CD14-positive monocyte (primary cell): Measurements from ENCODE around the gene CCDC170. TPM values are rescaled to one million over a fixed set of nuclear protein-coding genes. Genes with fewer than 3 reads are reported as not detected.

Experiments used
- DNase-seq, 3 donors: peaks; one replicate each; pipeline ENCODE4 v3.0.0-alpha.2; 2011 to 2022
- H2AFZ ChIP-seq: 2 replicates; pipeline ENCODE4 v1.6.0; 2012; ENCODE audit warnings: mild to moderate bottlenecking, low read depth, low read length, inconsistent platforms; ENCODE audit not compliant: insufficient read depth, poor library complexity, severe bottlenecking
- H3K27ac ChIP-seq, 2 donors: 1 replicate in 1 of 2; 2 replicates in 1 of 2; pipeline ENCODE4 v1.5.1; 2012 to 2013; ENCODE audit warnings: low read length in 2 of 2, control low read depth in 1 of 2, inconsistent platforms in 1 of 2, low read depth in 1 of 2, mild to moderate bottlenecking in 1 of 2
- H3K27me3 ChIP-seq, 2 donors: one replicate each; pipeline versions ENCODE4 v1.6.0 to v1.6.1; 2011 to 2013; ENCODE audit warnings: low read length in 2 of 2; ENCODE audit not compliant: control insufficient read depth in 2 of 2, insufficient read depth in 2 of 2
- H3K36me3 ChIP-seq, 2 donors: replicated peaks in 1 of 2; 1 replicate in 1 of 2; 2 replicates in 1 of 2; pipeline versions ENCODE4 v1.5.1 to v1.6.1; 2012 to 2013; ENCODE audit warnings: low read length in 2 of 2, control low read depth in 1 of 2, inconsistent platforms in 1 of 2, mild to moderate bottlenecking in 1 of 2; ENCODE audit not compliant: insufficient read depth in 2 of 2, control insufficient read depth in 1 of 2
- H3K4me1 ChIP-seq, 2 donors: 1 replicate in 1 of 2; 2 replicates in 1 of 2; pipeline versions ENCODE4 v1.5.1 to v1.6.1; 2012 to 2013; ENCODE audit warnings: low read length in 2 of 2, control low read depth in 1 of 2, inconsistent platforms in 1 of 2, mild to moderate bottlenecking in 1 of 2, moderate library complexity in 1 of 2; ENCODE audit not compliant: insufficient read depth in 2 of 2, control insufficient read depth in 1 of 2
- H3K4me2 ChIP-seq: replicated peaks from 2 replicates; pipeline ENCODE3; 2012; ENCODE audit warnings: low read length, moderate library complexity, mild to moderate bottlenecking; ENCODE audit not compliant: poor library complexity, severe bottlenecking; ENCODE audit errors: extremely low read depth
- H3K4me3 ChIP-seq, 3 experiments: fragments of 200-600 bp in 1 of 3; sonication (generic) in 1 of 3; replicated peaks in 1 of 3; 1 replicate in 2 of 3; 2 replicates in 1 of 3; pipeline ENCODE4 v1.5.1; 2011 to 2013; ENCODE audit warnings: low read length in 3 of 3, mild to moderate bottlenecking in 3 of 3, control low read depth in 2 of 3, low read depth in 2 of 3, inconsistent platforms in 1 of 3, moderate library complexity in 1 of 3
- H3K79me2 ChIP-seq: 2 replicates; pipeline ENCODE4 v1.6.0; 2012; ENCODE audit warnings: mild to moderate bottlenecking, control low read depth, inconsistent platforms, low read length, moderate library complexity; ENCODE audit not compliant: insufficient read depth
- H3K9ac ChIP-seq: 2 replicates; pipeline ENCODE4 v1.6.0; 2017; ENCODE audit warnings: low read length, mild to moderate bottlenecking; ENCODE audit not compliant: insufficient read depth, poor library complexity, severe bottlenecking
- H3K9me3 ChIP-seq, 2 donors: replicated peaks in 1 of 2; 1 replicate in 1 of 2; 2 replicates in 1 of 2; pipeline versions ENCODE4 v1.5.1 to v1.6.1; 2012 to 2013; ENCODE audit warnings: low read length in 2 of 2, control low read depth in 1 of 2; ENCODE audit not compliant: control insufficient read depth in 1 of 2, insufficient read depth in 1 of 2
- H4K20me1 ChIP-seq: 2 replicates; pipeline ENCODE4 v1.6.0; 2012; ENCODE audit warnings: mild to moderate bottlenecking, low read length, control low read depth, moderate library complexity; ENCODE audit not compliant: insufficient read depth
- H3K27ac Mint-ChIP-seq, 7 donors: one replicate each; pipeline ENCODE4 v1.8.0; 2020; ENCODE audit warnings: mild to moderate bottlenecking in 7 of 7, mixed read lengths in 7 of 7, moderate library complexity in 6 of 7, inconsistent platforms in 2 of 7
- H3K27me3 Mint-ChIP-seq, 3 donors: one replicate each; pipeline ENCODE4 v1.8.0; 2021 to 2022; ENCODE audit warnings: low read depth in 3 of 3, mild to moderate bottlenecking in 3 of 3, mixed read lengths in 3 of 3, moderate library complexity in 3 of 3, inconsistent platforms in 1 of 3
- H3K36me3 Mint-ChIP-seq, 2 donors: one replicate each; pipeline ENCODE4 v1.8.0; 2020; ENCODE audit warnings: mixed read lengths in 2 of 2, inconsistent platforms in 1 of 2, mild to moderate bottlenecking in 1 of 2
- H3K4me1 Mint-ChIP-seq: one replicate; pipeline ENCODE4 v1.8.0; 2020; ENCODE audit warnings: mild to moderate bottlenecking, mixed read lengths
- H3K4me3 Mint-ChIP-seq, 2 donors: one replicate each; pipeline ENCODE4 v1.8.0; 2020; ENCODE audit warnings: mild to moderate bottlenecking in 2 of 2, mixed read lengths in 2 of 2, moderate library complexity in 1 of 2
- H3K9me3 Mint-ChIP-seq, 7 donors: one replicate each; pipeline ENCODE4 v1.8.0; 2020 to 2022; ENCODE audit warnings: mixed read lengths in 7 of 7, mild to moderate bottlenecking in 6 of 7, moderate library complexity in 6 of 7, inconsistent platforms in 2 of 7
- CTCF ChIP-seq: fragments of 200-600 bp; IDR thresholded peaks from one replicate; pipeline ENCODE4 v1.8.0; 2022; ENCODE audit warnings: antibody characterized with exemption, mild to moderate bottlenecking
- WGBS: methylation state at CpG from one replicate; pipeline ENCODE4 v1.1.5; 2013; ENCODE audit warnings: missing lambda C conversion rate; ENCODE audit not compliant: insufficient coverage; 5-methylcytosine and 5-hydroxymethylcytosine counted together
- intact Hi-C, 2 donors: fragments of 100-400 bp; cut with micrococcal nuclease; formaldehyde crosslinking; loops; one replicate each; pipeline versions ENCODE4 v1.15.0 to v1.15.1; 2023
- polyA plus RNA-seq, 3 donors: library from polyadenylated mRNA; depleted of rRNA in 1 of 3; unstranded in 2 of 3; stranded (reverse) in 1 of 3; fragments of 300-500 nt in 2 of 3; fragments of >200 nt in 1 of 3; fragmentation: Illumina TruSeq in 2 of 3; gene quantifications; 1 replicate in 2 of 3; 2 replicates in 1 of 3; pipeline ENCODE4 v1.2.3, GENCODE V29; 2012 to 2021

CCDC170 gene
- polyA plus RNA-seq, 3 donors, result 4.2 to 7.0 (median 6.3) TPM

- Mint-ChIP-seq H3K36me3 (no peaks in the 10 kb centered on the region), H3K27ac (peak overlapping the region in 1 of 7 donors; percentile 1), H3K4me1 (peaks cover 23% of the 10 kb centered on the region), H3K4me3 (no peak overlapping the region), H3K9me3 (no peaks in the 10 kb centered on the region), H3K27me3 (peaks cover 0 to 6% (median 5%) of the 10 kb centered on the region in 3 donors)
- intact Hi-C loops, result loop anchor here in 1 of 2 donors (5.0 kb wide), 1 partner anchor 39 kb away; the partner anchor contains the start of gene RMND1
- peaks cover 8% of the 10 kb centered on the region for H3K79me2 ChIP-seq
- no peak overlapping the region for H3K4me3 ChIP-seq
- H3K9me3 ChIP-seq, result no peaks in the 10 kb centered on the region
- no peak overlapping the region for H3K27ac ChIP-seq
- TF ChIP-seq CTCF, result no peak
- no peaks in the 10 kb centered on the region for H3K27me3 ChIP-seq
- peaks cover 21 to 25% of the 10 kb centered on the region in 2 donors for H3K4me1 ChIP-seq
- H2AFZ ChIP-seq, result no peak overlapping the region
- no peaks in the 10 kb centered on the region for H3K36me3 ChIP-seq
- WGBS, result 83% methylated on average over 3 of the region's 7 CpGs
- no peak overlapping the region for H3K9ac ChIP-seq
- no peak for DNase-seq
- no peaks in the 10 kb centered on the region for H4K20me1 ChIP-seq
- H3K4me2 ChIP-seq, result no peak overlapping the region
Observed at GRCh38 chr6:151490996-151491395, 2.8 kb upstream of the CCDC170 start.

- Histone ChIP-seq H3K9me3 (no peaks in the 10 kb centered on the region), H4K20me1 (no peaks in the 10 kb centered on the region), H3K27me3 (no peaks in the 10 kb centered on the region), H3K4me1 (peaks cover 40 to 48% of the 10 kb centered on the region in 2 donors), H3K79me2 (peaks cover 11% of the 10 kb centered on the region), H3K27ac (peak overlapping the region; percentile 91 to 95), H3K4me3 (peak overlapping the region; percentile 87 to 91 (median 88)), H3K36me3 (no peaks in the 10 kb centered on the region), H3K9ac (peak overlapping the region; percentile 90), H2AFZ (peak overlapping the region; percentile 94), H3K4me2 (peak overlapping the region; percentile 91)
- Mint-ChIP-seq H3K27ac (peak overlapping the region; percentile 85 to 92 (median 89)), H3K4me1 (peaks cover 42% of the 10 kb centered on the region), H3K9me3 (no peaks in the 10 kb centered on the region), H3K4me3 (peak overlapping the region; percentile 88 to 92), H3K27me3 (peaks cover 0 to 6% (median 5%) of the 10 kb centered on the region in 3 donors), H3K36me3 (no peaks in the 10 kb centered on the region)
- DNase-seq, result peak in 1 of 3 donors; percentile 34
- intact Hi-C loops, result loop anchor here in 1 of 2 donors (5.0 kb wide), 1 partner anchor 41 kb away; the partner anchor contains the start of gene RMND1
- 32% methylated on average over 15 of the region's 16 CpGs for WGBS
- no peak for TF ChIP-seq CTCF
Observed at GRCh38 chr6:151493161-151493803, 535 bp upstream of the CCDC170 start.
